NB4 (cell line): ENCODE measurements around the gene MCUB.

Experiments
- DNase-seq: peaks from one replicate; pipeline ENCODE4 v3.0.0; 2010; ENCODE audit warnings: low read depth
- H3K4me3 ChIP-seq: one replicate; pipeline ENCODE4 v1.5.1; 2011; ENCODE audit warnings: mild to moderate bottlenecking, low read depth, low read length, moderate library complexity
- MYC ChIP-seq: IDR thresholded peaks from 2 replicates; pipeline ENCODE4 v1.6.1; 2011; ENCODE audit warnings: low read depth, low read length
- POLR2A ChIP-seq: IDR thresholded peaks from 2 replicates; pipeline ENCODE4 v1.6.1; 2011; ENCODE audit warnings: mild to moderate bottlenecking; ENCODE audit not compliant: insufficient read length; ENCODE audit errors: extremely low read depth
- TF ChIP-seq, protein P1 (sequence below): IDR thresholded peaks from one replicate; pipeline ENCODE4 v1.5.1; 2012; ENCODE audit warnings: low read depth, low read length
- TF ChIP-seq, protein P2 (sequence below): IDR thresholded peaks from 2 replicates; pipeline ENCODE4 v1.6.1; 2011; ENCODE audit warnings: low read depth, low read length

MCUB gene

DNA sequence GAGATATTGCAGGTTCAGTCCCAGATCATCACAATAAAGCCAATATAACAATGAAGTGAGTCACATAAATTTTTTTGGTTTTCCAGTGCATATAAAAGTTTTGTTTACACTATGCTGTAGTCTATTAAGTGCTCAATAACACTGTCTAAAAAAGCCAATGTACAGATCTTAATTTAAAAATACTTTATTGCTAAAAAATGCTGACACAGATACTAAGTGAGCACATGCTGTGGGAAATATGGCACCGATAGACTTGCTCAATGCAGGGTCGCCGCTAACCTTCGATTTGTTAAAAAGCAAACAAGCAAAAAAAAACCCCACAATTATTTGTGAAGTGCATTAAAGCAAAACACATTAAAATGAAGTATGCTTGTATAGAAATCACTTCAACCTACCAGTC lies 159.6 kb downstream of the MCUB start:
- H3K4me3 ChIP-seq = no peak overlapping the region
- TF ChIP-seq, protein P1, sequence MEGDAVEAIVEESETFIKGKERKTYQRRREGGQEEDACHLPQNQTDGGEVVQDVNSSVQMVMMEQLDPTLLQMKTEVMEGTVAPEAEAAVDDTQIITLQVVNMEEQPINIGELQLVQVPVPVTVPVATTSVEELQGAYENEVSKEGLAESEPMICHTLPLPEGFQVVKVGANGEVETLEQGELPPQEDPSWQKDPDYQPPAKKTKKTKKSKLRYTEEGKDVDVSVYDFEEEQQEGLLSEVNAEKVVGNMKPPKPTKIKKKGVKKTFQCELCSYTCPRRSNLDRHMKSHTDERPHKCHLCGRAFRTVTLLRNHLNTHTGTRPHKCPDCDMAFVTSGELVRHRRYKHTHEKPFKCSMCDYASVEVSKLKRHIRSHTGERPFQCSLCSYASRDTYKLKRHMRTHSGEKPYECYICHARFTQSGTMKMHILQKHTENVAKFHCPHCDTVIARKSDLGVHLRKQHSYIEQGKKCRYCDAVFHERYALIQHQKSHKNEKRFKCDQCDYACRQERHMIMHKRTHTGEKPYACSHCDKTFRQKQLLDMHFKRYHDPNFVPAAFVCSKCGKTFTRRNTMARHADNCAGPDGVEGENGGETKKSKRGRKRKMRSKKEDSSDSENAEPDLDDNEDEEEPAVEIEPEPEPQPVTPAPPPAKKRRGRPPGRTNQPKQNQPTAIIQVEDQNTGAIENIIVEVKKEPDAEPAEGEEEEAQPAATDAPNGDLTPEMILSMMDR = no peak
- TF ChIP-seq, protein P2, sequence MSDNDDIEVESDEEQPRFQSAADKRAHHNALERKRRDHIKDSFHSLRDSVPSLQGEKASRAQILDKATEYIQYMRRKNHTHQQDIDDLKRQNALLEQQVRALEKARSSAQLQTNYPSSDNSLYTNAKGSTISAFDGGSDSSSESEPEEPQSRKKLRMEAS = no peak
- TF ChIP-seq MYC (no peak), POLR2A (no peak)
- no peak for DNase-seq

DNA sequence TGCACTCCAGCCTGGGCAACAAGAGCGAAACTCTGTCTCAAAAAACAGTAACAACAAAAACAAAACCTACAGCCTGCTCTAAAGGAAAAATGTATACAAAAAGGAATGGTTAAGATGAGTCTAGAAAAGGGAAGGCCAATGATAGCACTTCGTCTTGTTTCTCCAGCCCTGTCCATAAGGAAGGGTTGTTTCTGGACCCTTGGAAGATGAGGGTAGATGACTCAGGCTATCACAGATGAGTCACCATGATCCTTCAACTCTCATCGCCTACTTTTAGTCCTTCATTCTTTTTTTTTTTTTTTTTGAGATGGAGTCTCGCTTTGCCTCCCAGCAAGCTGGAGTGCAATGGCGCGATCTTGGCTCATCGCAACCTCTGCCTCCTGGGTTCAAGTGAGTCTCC lies 161.0 kb downstream of the MCUB start:
- TF ChIP-seq, protein P2 = no peak
- TF ChIP-seq POLR2A = no peak
- TF ChIP-seq MYC = no peak
- TF ChIP-seq, protein P1 = no peak
- no peak for DNase-seq
- no peak overlapping the region for H3K4me3 ChIP-seq

DNA sequence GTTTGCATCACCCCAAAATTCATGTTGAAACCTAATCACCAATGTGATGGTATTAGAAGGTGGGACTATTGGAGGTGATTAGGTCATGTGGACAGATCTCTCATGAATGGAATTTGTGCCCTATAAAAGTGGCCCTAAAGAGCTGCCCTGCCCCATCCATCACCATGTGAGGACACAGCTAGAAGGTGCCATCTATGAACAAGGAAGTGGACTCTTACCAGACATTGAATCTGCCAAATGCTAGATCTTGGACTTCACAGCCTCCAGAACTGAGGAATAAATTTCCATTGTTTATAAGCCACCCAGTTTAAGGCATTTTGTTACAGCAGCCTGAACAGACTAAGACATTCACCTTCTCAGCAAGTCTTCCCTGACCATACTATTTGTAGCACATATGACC lies 162.3 kb downstream of the MCUB start:
- TF ChIP-seq MYC = no peak
- TF ChIP-seq, protein P2 = no peak
- TF ChIP-seq, protein P1 = no peak
- TF ChIP-seq POLR2A = no peak
- no peak overlapping the region for H3K4me3 ChIP-seq
- no peak for DNase-seq

DNA sequence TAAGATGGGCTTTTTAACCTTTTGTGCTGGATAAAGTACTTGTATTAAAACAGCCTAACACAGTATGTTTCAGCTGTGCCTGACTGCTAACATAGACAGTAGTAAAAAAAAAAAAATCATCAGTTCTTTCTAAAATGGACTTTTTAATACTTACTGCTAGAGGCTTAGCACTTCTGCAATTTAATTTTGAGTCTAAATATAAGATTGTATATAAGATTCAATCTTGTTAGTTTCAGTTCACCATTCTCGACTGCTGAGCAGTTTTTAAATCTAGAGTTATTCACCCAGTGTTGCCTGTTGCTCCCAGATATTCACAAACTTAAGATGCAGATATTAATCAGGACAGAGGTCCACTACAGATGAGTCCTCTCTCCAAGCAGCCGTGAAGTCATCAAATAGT lies 163.1 kb downstream of the MCUB start:
- H3K4me3 ChIP-seq = no peak overlapping the region
- TF ChIP-seq MYC (no peak), POLR2A (no peak)
- TF ChIP-seq, protein P1 = no peak
- TF ChIP-seq, protein P2 = no peak
- no peak for DNase-seq

DNA sequence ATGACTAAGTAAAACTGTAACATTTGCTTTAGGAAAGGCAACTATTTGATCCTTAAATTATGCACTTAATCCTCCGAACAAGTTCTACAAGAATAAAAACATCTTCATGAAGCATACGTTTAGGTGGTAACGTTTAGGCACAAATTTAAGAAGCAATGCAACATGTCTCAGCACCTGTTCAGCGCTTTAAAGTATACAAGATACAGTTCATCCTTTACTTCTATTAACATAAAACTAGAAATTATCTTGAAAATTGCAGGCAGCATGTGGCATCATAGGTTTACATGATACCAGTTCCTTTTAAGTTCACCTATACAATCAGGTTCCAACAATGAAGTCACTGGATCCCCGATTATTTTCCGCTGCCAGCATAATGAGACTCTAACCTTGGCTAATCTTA lies 168.3 kb downstream of the MCUB start:
- peak overlapping the region; percentile 86 for H3K4me3 ChIP-seq
- DNase-seq = no peak
- TF ChIP-seq MYC (no peak), POLR2A (no peak)
- TF ChIP-seq, protein P1 = no peak
- TF ChIP-seq, protein P2 = no peak
